ENCODE data around the gene PDE7B. TPM values are rescaled to one million over a fixed set of nuclear protein-coding genes. Genes with fewer than 3 reads are reported as not detected.
A peak's percentile ranks its signal among the peaks of the same experiment; 100 is the strongest.

The PDE7B gene
- total and polyA plus RNA-seq, 2 of the 4 experiments (the other 2 are of a cell fraction) = 7.8 to 12.4 TPM

DNA sequence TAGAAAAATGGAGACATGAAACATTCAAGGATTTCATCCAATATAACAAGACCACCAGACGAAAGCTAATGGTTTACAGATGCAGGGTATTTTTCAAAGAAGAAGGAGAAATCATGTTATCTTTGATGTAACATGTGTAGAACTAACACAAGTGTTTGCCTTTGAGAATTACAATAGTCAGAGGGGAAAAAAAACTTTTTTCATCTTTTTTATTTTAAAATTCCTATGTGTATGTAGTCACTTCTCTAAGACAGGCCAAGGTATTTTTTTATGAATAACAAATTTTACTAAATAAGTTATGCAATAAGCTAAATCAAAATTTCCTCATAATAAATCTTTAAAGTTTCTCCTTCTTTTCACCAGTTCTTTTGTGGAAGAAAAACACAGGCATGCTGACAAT lies 161.4 kb downstream of the PDE7B start:
- ATAC-seq (ENCODE audit: low read depth) = no peak
- Histone ChIP-seq H3K79me1 (ENCODE audit: low read depth in 1 of 2, low read length in 2 of 2) (peaks cover 23 to 47% of the 10 kb centered on the region in 2 experiments), H2BK15ac (ENCODE audit: low read depth, low read length) (peak overlapping the region; percentile 96), H2AK5ac (ENCODE audit: low read depth, low read length) (peak overlapping the region; percentile 99), H3K4me1 (ENCODE audit: control insufficient read depth, insufficient read depth, low read length) (peaks cover 23% of the 10 kb centered on the region), H3K9me1 (ENCODE audit: insufficient read depth, low read length) (peaks cover 12% of the 10 kb centered on the region), H2BK120ac (ENCODE audit: low read depth, low read length) (peak overlapping the region; percentile 99), H2AFZ (replicated peaks; ENCODE audit: low read length, poor library complexity) (no peak overlapping the region), H2BK20ac (ENCODE audit: low read depth, low read length) (peak overlapping the region; percentile 94), H4K91ac (ENCODE audit: insufficient read depth, low read depth, low read length) (peak overlapping the region; percentile 99), H3K18ac (ENCODE audit: low read depth, low read length) (peak overlapping the region; percentile 100), H2BK5ac (ENCODE audit: low read depth, low read length, poor library complexity, severe bottlenecking) (peak overlapping the region; percentile 100), H3K14ac (replicated peaks; ENCODE audit: low read depth, low read length) (peak overlapping the region; percentile 99), H4K5ac (ENCODE audit: low read depth, low read length) (peak overlapping the region; percentile 95), H3K23ac (ENCODE audit: low read depth, low read length) (peak overlapping the region; percentile 97), H3K36me3 (ENCODE audit: control insufficient read depth, insufficient read depth, low read length) (peaks cover 1% of the 10 kb centered on the region; the same call in 1 of the 2 replicates), H3K27ac (ENCODE audit: insufficient read depth, low read length) (peak overlapping the region; percentile 99), H3K56ac (ENCODE audit: extremely low read depth, insufficient read depth, low read length) (peak overlapping the region; percentile 72), H3K9ac (ENCODE audit: low read depth, low read length) (no peak overlapping the region), H3K4me2 (ENCODE audit: low read depth, low read length) (no peak overlapping the region), H4K8ac (ENCODE audit: low read depth in 2 of 2, low read length in 2 of 2) (peak overlapping the region; percentile 92 to 96), H3K9me3 (ENCODE audit: control insufficient read depth, insufficient read depth, low read length) (no peaks in the 10 kb centered on the region), H3K27me3 (ENCODE audit: control insufficient read depth, insufficient read depth, low read length) (no peaks in the 10 kb centered on the region), H3K4ac (ENCODE audit: low read depth, low read length) (peak overlapping the region; percentile 99), H2AK9ac (replicated peaks; ENCODE audit: low read depth, low read length, poor library complexity) (no peak overlapping the region), H3K4me3 (ENCODE audit: insufficient read depth, low read depth, low read length) (no peak overlapping the region), H4K20me1 (ENCODE audit: insufficient read depth, low read length) (no peaks in the 10 kb centered on the region)
- WGBS, 2 experiments (ENCODE audit: extremely low coverage in 2 of 2, insufficient read length in 1 of 2) = no CpG with 5 or more reads among the region's 1 CpG
- TF ChIP-seq CEBPB (IDR thresholded peaks at IDR 0.05; ENCODE audit: low read depth, low read length) (peak; percentile 49), MAZ (IDR thresholded peaks at IDR 0.05; ENCODE audit: borderline replicate concordance, low read depth, low read length) (no peak), CHD1 (IDR thresholded peaks at IDR 0.05; ENCODE audit: low read depth, low read length) (0 out of 2 replicates have a peak, but pooled peaks have one; percentile 4)
- in situ Hi-C loops (cut with MboI; ENCODE audit: low sequenced_read_pairs) = no loop called here
- intact Hi-C loops (cut with micrococcal nuclease) = loop anchor here (1.0 kb wide), 1 partner anchor 161 kb away; no protein-coding TSS in a partner anchor
- dilution Hi-C loops (cut with HindIII; ENCODE audit: low sequenced_read_pairs, unreplicated experiment) = no loop called here
- ChIA-PET CTCF (no interaction called here), POLR2A (ENCODE audit: unreplicated experiment) (no interaction called here)
- peak; percentile 42 for DNase-seq
- no TSS peak for BruUV-seq (replicated peaks)
